ENCODE results near the gene CAB39. TPM values are rescaled to one million over a fixed set of nuclear protein-coding genes. Genes with fewer than 3 reads are reported as not detected.

Gene CAB39
- total and polyA plus RNA-seq, 10 donors = 24.4 to 120 (median 80.2) TPM

DNA sequence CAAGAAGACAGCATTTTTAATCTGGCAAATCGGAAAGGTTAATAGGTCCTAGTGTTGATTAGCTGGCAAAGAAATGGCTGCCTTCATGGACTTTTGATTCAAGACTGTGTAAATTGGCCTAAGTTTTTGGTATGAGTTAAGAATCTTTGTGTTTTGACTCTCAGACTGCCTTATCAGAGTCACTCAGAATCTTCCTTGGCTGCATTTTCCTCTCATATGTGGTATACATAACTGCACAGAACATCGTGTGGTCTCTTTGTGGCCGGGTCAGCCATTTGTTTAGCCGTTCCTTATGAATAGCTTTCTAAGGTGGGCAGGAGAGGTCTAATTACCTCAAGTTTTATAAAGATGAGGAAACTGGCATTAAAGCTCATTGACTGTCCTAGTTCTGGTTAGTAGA lies 30.1 kb downstream of the CAB39 start:
- Histone ChIP-seq H3K4me1 (peaks cover 0 to 79% (median 17%) of the 10 kb centered on the region in 6 donors), H3K9me3 (no peaks in the 10 kb centered on the region), H3K36me3 (peaks cover 0 to 64% (median 12%) of the 10 kb centered on the region in 6 donors), H3K27ac (no peak overlapping the region), H3K4me3 (no peak overlapping the region), H3K27me3 (replicated peaks in 1 of 7) (no peaks in the 10 kb centered on the region)
- TF ChIP-seq, protein P1, sequence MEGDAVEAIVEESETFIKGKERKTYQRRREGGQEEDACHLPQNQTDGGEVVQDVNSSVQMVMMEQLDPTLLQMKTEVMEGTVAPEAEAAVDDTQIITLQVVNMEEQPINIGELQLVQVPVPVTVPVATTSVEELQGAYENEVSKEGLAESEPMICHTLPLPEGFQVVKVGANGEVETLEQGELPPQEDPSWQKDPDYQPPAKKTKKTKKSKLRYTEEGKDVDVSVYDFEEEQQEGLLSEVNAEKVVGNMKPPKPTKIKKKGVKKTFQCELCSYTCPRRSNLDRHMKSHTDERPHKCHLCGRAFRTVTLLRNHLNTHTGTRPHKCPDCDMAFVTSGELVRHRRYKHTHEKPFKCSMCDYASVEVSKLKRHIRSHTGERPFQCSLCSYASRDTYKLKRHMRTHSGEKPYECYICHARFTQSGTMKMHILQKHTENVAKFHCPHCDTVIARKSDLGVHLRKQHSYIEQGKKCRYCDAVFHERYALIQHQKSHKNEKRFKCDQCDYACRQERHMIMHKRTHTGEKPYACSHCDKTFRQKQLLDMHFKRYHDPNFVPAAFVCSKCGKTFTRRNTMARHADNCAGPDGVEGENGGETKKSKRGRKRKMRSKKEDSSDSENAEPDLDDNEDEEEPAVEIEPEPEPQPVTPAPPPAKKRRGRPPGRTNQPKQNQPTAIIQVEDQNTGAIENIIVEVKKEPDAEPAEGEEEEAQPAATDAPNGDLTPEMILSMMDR (IDR thresholded peaks at IDR 0.05 in 8 of 11, conservative IDR thresholded peaks at IDR 0.05 in 3 of 11) = no peak
- TF ChIP-seq POLR2AphosphoS5 (IDR thresholded peaks at IDR 0.05) (no peak), POLR2A (IDR thresholded peaks at IDR 0.05) (no peak)
- no peak for DNase-seq
- 86 to 97% (median 89%) methylated on average over 4 of the region's 4 CpGs for WGBS, 5 donors
- intact Hi-C loops (cut with DNase I; ENCODE audit: low total_unique reads) = no loop called here

DNA sequence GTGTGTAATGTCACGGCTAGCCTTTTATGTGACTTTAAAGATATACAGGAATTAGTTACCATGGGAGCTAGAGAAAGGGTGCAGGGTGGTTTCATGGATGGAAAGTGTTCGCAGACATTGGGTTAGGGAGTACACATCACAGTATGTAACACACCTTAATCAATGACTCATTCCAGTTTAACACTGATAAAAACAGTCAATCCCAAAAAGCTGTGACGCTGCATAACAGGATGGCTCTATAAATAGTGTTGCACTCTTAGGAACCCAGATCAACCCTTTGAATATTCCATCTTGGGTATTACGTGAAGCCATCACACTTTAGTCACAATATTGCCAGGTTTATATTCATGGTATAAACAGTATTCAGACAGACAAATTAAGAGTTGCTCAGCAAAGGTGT lies 33.6 kb downstream of the CAB39 start:
- no peak overlapping the region for H3K27ac ChIP-seq
- intact Hi-C loops (cut with DNase I; ENCODE audit: low total_unique reads) = no loop called here
- H3K9me3 ChIP-seq = no peaks in the 10 kb centered on the region
- TF ChIP-seq POLR2A (IDR thresholded peaks at IDR 0.05) = no peak
- TF ChIP-seq, protein P1 (IDR thresholded peaks at IDR 0.05 in 8 of 11, conservative IDR thresholded peaks at IDR 0.05 in 3 of 11) = no peak
- H3K4me3 ChIP-seq = no peak overlapping the region
- 92 to 98% (median 96%) methylated on average over 4 of the region's 4 CpGs for WGBS, 5 donors
- peaks cover 0 to 43% (median 5%) of the 10 kb centered on the region in 6 donors for H3K36me3 ChIP-seq
- peaks cover 0 to 80% (median 0%) of the 10 kb centered on the region in 6 donors for H3K4me1 ChIP-seq
- no peaks in the 10 kb centered on the region for H3K27me3 ChIP-seq (replicated peaks in 1 of 7)
- no peak for DNase-seq

DNA sequence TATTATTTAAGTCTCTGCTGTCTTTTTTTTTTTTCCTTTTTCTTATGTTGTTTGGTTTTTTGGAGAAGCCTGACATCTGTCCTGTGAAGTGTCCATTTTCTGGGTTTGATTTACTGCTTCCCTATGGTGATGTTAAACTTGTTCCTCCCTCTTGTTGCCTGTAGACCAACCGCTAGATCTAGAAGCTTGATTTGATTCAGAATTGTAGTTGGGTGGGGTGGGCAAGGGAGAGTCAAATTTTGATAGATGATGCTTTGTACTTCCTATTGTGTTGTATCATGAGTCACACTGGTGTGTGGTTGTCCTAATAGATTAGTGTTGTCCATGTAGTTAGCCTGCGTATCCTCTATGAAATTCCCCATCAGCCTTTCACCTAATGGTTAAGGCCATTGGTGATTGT lies 35.4 kb downstream of the CAB39 start:
- Histone ChIP-seq H3K36me3 (peaks cover 0 to 32% (median 5%) of the 10 kb centered on the region in 6 donors), H3K9me3 (no peaks in the 10 kb centered on the region), H3K4me3 (no peak overlapping the region), H3K27ac (no peak overlapping the region), H3K4me1 (peaks cover 0 to 89% (median 0%) of the 10 kb centered on the region in 6 donors), H3K27me3 (replicated peaks in 1 of 7) (no peaks in the 10 kb centered on the region)
- no peak for DNase-seq
- intact Hi-C loops (cut with DNase I; ENCODE audit: low total_unique reads) = no loop called here
- WGBS, 5 donors = 71 to 100% (median 96%) methylated on average over 2 of the region's 2 CpGs
- TF ChIP-seq POLR2A (IDR thresholded peaks at IDR 0.05) (no peak), POLR2AphosphoS5 (IDR thresholded peaks at IDR 0.05) (no peak)
- TF ChIP-seq, protein P1 (IDR thresholded peaks at IDR 0.05 in 8 of 11, conservative IDR thresholded peaks at IDR 0.05 in 3 of 11) = no peak

DNA sequence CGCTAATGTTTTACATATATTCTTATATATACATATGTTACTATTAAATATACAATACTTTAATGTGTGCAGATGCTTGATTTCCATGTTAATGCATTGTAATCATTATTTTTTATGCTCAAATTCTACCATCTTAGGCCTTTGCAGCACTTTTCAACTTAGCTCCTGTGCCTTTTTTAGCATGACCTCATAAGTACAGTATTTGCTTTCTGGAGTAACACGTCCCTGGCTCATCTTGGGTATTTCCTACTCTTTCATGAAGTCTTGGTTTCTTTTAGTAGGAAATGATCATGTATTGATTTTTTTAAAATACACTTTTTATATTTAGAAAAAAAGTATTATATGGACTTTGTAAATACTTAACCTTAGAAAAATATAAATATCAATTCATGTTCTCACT lies 36.5 kb downstream of the CAB39 start:
- no peaks in the 10 kb centered on the region for H3K9me3 ChIP-seq
- 41 to 97% (median 92%) methylated on average over 2 of the region's 2 CpGs for WGBS, 5 donors

More for the DNA sequence above, 36.5 kb downstream of the CAB39 start:
- TF ChIP-seq POLR2A (IDR thresholded peaks at IDR 0.05) (no peak), POLR2AphosphoS5 (IDR thresholded peaks at IDR 0.05) (no peak)
- TF ChIP-seq, protein P1 (IDR thresholded peaks at IDR 0.05 in 8 of 11, conservative IDR thresholded peaks at IDR 0.05 in 3 of 11) = no peak
- H3K36me3 ChIP-seq = peaks cover 0 to 26% (median 3%) of the 10 kb centered on the region in 6 donors
- no peak overlapping the region for H3K27ac ChIP-seq
- no peaks in the 10 kb centered on the region for H3K27me3 ChIP-seq (replicated peaks in 1 of 7)
- intact Hi-C loops (cut with DNase I; ENCODE audit: low total_unique reads) = no loop called here
- DNase-seq = no peak
- H3K4me1 ChIP-seq = peaks cover 0 to 88% (median 0%) of the 10 kb centered on the region in 6 donors
- H3K4me3 ChIP-seq = no peak overlapping the region

Measured in spleen (tissue), 11 donors.